GM12878 (cell line): Measurements from ENCODE around the gene ACTR1B. TPM values are rescaled to one million over a fixed set of nuclear protein-coding genes. Genes with fewer than 3 reads are reported as not detected.
A peak's percentile ranks its signal among the peaks of the same experiment; 100 is the strongest.

Experiments used
- ATF2 ChIP-seq: IDR thresholded peaks from 2 replicates; pipeline ENCODE4 v1.6.1; 2012; ENCODE audit warnings: low read length, inconsistent platforms
- ATF3 ChIP-seq: IDR thresholded peaks from 2 replicates; pipeline ENCODE4 v1.6.1; 2011; ENCODE audit warnings: low read depth, mild to moderate bottlenecking, low read length, moderate library complexity, borderline replicate concordance; ENCODE audit errors: extremely low read depth
- BHLHE40 ChIP-seq, 2 experiments: fragments of 450-650 bp in 1 of 2; IDR thresholded peaks; 2 replicates each; pipeline ENCODE4 v1.6.1; 2011 to 2017; ENCODE audit warnings: low read depth in 2 of 2, borderline replicate concordance in 1 of 2, improper control_type of control experiment in 1 of 2, low read length in 1 of 2, mild to moderate bottlenecking in 1 of 2
- BMI1 ChIP-seq: fragments of 450-650 bp; IDR thresholded peaks from 2 replicates; pipeline ENCODE4 v1.6.1; 2016; ENCODE audit warnings: mild to moderate bottlenecking, moderate library complexity, borderline replicate concordance
- CHD2 ChIP-seq: IDR thresholded peaks from 2 replicates; pipeline ENCODE4 v1.6.1; 2011; ENCODE audit warnings: low read depth, low read length, improper control_type of control experiment, borderline replicate concordance
- DPF2 ChIP-seq: fragments of 450-650 bp; IDR thresholded peaks from 2 replicates; pipeline ENCODE4 v1.6.1; 2017; ENCODE audit warnings: mild to moderate bottlenecking
- EGR1 ChIP-seq, 2 experiments: IDR thresholded peaks; 1 replicate in 1 of 2; 2 replicates in 1 of 2; pipeline ENCODE4 v1.6.1; 2011 to 2012; ENCODE audit warnings: low read depth in 2 of 2, low read length in 2 of 2, borderline replicate concordance in 1 of 2, mild to moderate bottlenecking in 1 of 2, moderate library complexity in 1 of 2
- EZH2 ChIP-seq: IDR thresholded peaks from 2 replicates; pipeline ENCODE4 v1.6.1; 2012; ENCODE audit warnings: low read depth, mild to moderate bottlenecking, control low read depth, inconsistent platforms, low read length, borderline replicate concordance; ENCODE audit not compliant: control insufficient read depth
- HDGF ChIP-seq: fragments of 450-650 bp; IDR thresholded peaks from 2 replicates; pipeline ENCODE4 v1.6.1; 2016; ENCODE audit warnings: antibody characterized with exemption
- LARP7 ChIP-seq: fragments of 450-650 bp; IDR thresholded peaks from 2 replicates; pipeline ENCODE4 v1.6.1; 2017; ENCODE audit warnings: mild to moderate bottlenecking
- MAX ChIP-seq: IDR thresholded peaks from 2 replicates; pipeline ENCODE4 v1.6.1; 2012; ENCODE audit warnings: low read depth, low read length, improper control_type of control experiment
- MTA2 ChIP-seq: fragments of 450-650 bp; IDR thresholded peaks from 2 replicates; pipeline ENCODE4 v1.6.1; 2016; ENCODE audit warnings: low read depth, mild to moderate bottlenecking, moderate library complexity
- NRF1 ChIP-seq: conservative IDR thresholded peaks from 2 replicates; pipeline ENCODE4 v1.6.1; 2011; ENCODE audit warnings: mild to moderate bottlenecking, low read depth, low read length, improper control_type of control experiment
- PBX3 ChIP-seq: IDR thresholded peaks from 2 replicates; pipeline ENCODE4 v1.6.1; 2011; ENCODE audit warnings: mild to moderate bottlenecking, low read depth, low read length, moderate library complexity; ENCODE audit not compliant: insufficient replicate concordance
- POLR2A ChIP-seq: IDR thresholded peaks from 2 replicates; pipeline ENCODE4 v1.6.1; 2011; ENCODE audit warnings: low read depth, mild to moderate bottlenecking, low read length
- RAD21 ChIP-seq: IDR thresholded peaks from 2 replicates; pipeline ENCODE4 v1.6.1; 2011; ENCODE audit warnings: mild to moderate bottlenecking, low read depth, low read length, moderate library complexity; ENCODE audit not compliant: insufficient read depth
- SMAD5 ChIP-seq: IDR thresholded peaks from 2 replicates; pipeline ENCODE4 v1.6.1; 2016; ENCODE audit warnings: antibody characterized with exemption, low read depth
- SPI1 ChIP-seq: IDR thresholded peaks from 2 replicates; pipeline ENCODE4 v1.6.1; 2011; ENCODE audit warnings: low read depth, mild to moderate bottlenecking, low read length, moderate library complexity, borderline replicate concordance; ENCODE audit not compliant: insufficient read depth
- SRF ChIP-seq, 2 experiments: IDR thresholded peaks; 2 replicates each; pipeline ENCODE4 v1.6.1; 2011; ENCODE audit warnings: low read depth in 2 of 2, low read length in 2 of 2, mild to moderate bottlenecking in 1 of 2, moderate library complexity in 1 of 2
- TCF7 ChIP-seq: IDR thresholded peaks from 2 replicates; pipeline ENCODE4 v1.6.1; 2014; ENCODE audit warnings: antibody characterized with exemption, borderline replicate concordance
- ZBTB11 ChIP-seq: fragments of 450-650 bp; formaldehyde crosslinking; IDR thresholded peaks from 2 replicates; pipeline ENCODE4 v1.5.0; 2022; ENCODE audit warnings: mild to moderate bottlenecking, missing genetic modification characterization
- ZNF207 ChIP-seq: fragments of 450-650 bp; IDR thresholded peaks from 2 replicates; pipeline ENCODE4 v1.6.1; 2014; ENCODE audit warnings: antibody characterized with exemption, mild to moderate bottlenecking, borderline replicate concordance
- ZNF24 ChIP-seq: fragments of 450-650 bp; IDR thresholded peaks from 2 replicates; pipeline ENCODE4 v1.6.1; 2017; ENCODE audit warnings: antibody characterized with exemption, mild to moderate bottlenecking
- ZNF384 ChIP-seq: IDR thresholded peaks from 2 replicates; pipeline ENCODE4 v1.6.1; 2012; ENCODE audit warnings: low read depth, mild to moderate bottlenecking, low read length, improper control_type of control experiment, borderline replicate concordance
- polyA plus RNA-seq, 11 experiments: library from polyadenylated mRNA; depleted of rRNA in 4 of 11; unstranded in 6 of 11; stranded (reverse) in 5 of 11; fragments of >200 nt; fragmentation: Nextera tagmentation in 4 of 11; fragmentation: Illumina TruSeq in 1 of 11; extraction: Ambion mirVana in 4 of 11; extraction: Trizol in 1 of 11; gene quantifications; 1 replicate in 1 of 11; 2 replicates in 10 of 11; pipeline versions ENCODE4 v1.2.1 to v1.2.3, GENCODE V29; 2011 to 2016; ENCODE audit warnings: inconsistent platforms in 2 of 11, missing spikeins in 2 of 11, low read depth in 1 of 11
- total RNA-seq, 4 experiments: library from RNA; depleted of rRNA in 3 of 4; stranded (reverse); fragments of >200 nt in 3 of 4; fragmentation: Illumina TruSeq in 1 of 4; extraction: Trizol in 1 of 4; gene quantifications; 2 replicates each; pipeline versions ENCODE4 v1.2.1 to v1.2.3, GENCODE V29; 2013 to 2021

Gene ACTR1B
- total and polyA plus RNA-seq, 10 of the 15 experiments (the other 5 are each of a cell fraction or from before 2014, with no cell fraction given): 1.3 to 62.8 (median 44.8) TPM

GRCh38 chr2:97663962-97664635 lies at the start of gene ACTR1B (continued):
- TF ChIP-seq MTA2 (peak; percentile 17; the same call in 1 of the 2 replicates), CHD2 (peak; percentile 93), POLR2A (peak; percentile 74), LARP7 (no peak), EGR1 (IDR thresholded peaks at IDR 0.05; ENCODE audit: borderline replicate concordance in 1 of 2, low read depth in 2 of 2, low read length in 2 of 2) (no peak), TCF7 (no peak), PBX3 (peak; percentile 96), SRF (IDR thresholded peaks at IDR 0.05; ENCODE audit: low read depth in 2 of 2, low read length in 2 of 2) (no peak), ZNF207 (peak; percentile 63; the same call in 1 of the 2 replicates), HDGF (peak; percentile 91), SMAD5 (no peak), MAX (peak; percentile 39; the same call in 1 of the 2 replicates), ATF2 (peak; percentile 98), BMI1 (no peak; the same call in 1 of the 2 replicates), ZBTB11 (CRISPR knock-in tag) (no peak), ATF3 (no peak), BHLHE40 (IDR thresholded peaks at IDR 0.05; ENCODE audit: borderline replicate concordance in 1 of 2, low read depth in 2 of 2, low read length in 1 of 2) (no peak), EZH2 (no peak), RAD21 (peak; percentile 68), ZNF384 (peak; percentile 61; the same call in 1 of the 2 replicates), NRF1 (peak; percentile 42), SPI1 (no peak), ZNF24 (no peak), DPF2 (peak; percentile 90)
